Effector memory CD8-positive, alpha-beta T cell (primary cell): ENCODE measurements around the gene ACOXL.
A peak's percentile ranks its signal among the peaks of the same experiment; 100 is the strongest.

Source experiments
- ATAC-seq: fragments of 150-1000 bp; cut with Tn5 transposase; replicated peaks from 2 replicates; pipeline ENCODE4 v1.10.0; 2021; ENCODE audit warnings: mild to moderate bottlenecking, moderate library complexity
- DNase-seq, 3 experiments: peaks; one replicate each; pipeline ENCODE4 v3.0.0; 2021
- H3K27ac Mint-ChIP-seq, 2 donors: one replicate each; pipeline ENCODE4 v1.8.0; 2022; ENCODE audit warnings: mild to moderate bottlenecking in 2 of 2, mixed read lengths in 2 of 2, moderate library complexity in 2 of 2
- H3K27me3 Mint-ChIP-seq, 2 donors: one replicate each; pipeline ENCODE4 v1.8.0; 2022; ENCODE audit warnings: mixed read lengths in 2 of 2
- H3K36me3 Mint-ChIP-seq: one replicate; pipeline ENCODE4 v1.8.0; 2022; ENCODE audit warnings: mild to moderate bottlenecking, moderate library complexity, mixed read lengths; ENCODE audit not compliant: insufficient read depth
- H3K4me1 Mint-ChIP-seq, 2 donors: one replicate each; pipeline ENCODE4 v1.8.0; 2022; ENCODE audit warnings: low read depth in 2 of 2, mixed read lengths in 2 of 2
- H3K4me3 Mint-ChIP-seq, 2 donors: one replicate each; pipeline ENCODE4 v1.8.0; 2022; ENCODE audit warnings: mild to moderate bottlenecking in 2 of 2, mixed read lengths in 2 of 2, moderate library complexity in 2 of 2
- H3K9me3 Mint-ChIP-seq, 2 donors: one replicate each; pipeline ENCODE4 v1.8.0; 2022; ENCODE audit warnings: mixed read lengths in 2 of 2

ACOXL gene

GRCh38 chr2:110751642-110752041 lies 19.3 kb downstream of the ACOXL start:
- Mint-ChIP-seq H3K4me1 (peaks cover 14% of the 10 kb centered on the region in 2 donors), H3K27me3 (no peaks in the 10 kb centered on the region), H3K4me3 (no peak overlapping the region), H3K27ac (peak overlapping the region in 1 of 2 donors; percentile 55), H3K9me3 (no peaks in the 10 kb centered on the region), H3K36me3 (no peaks in the 10 kb centered on the region)
- no peak for ATAC-seq
- no peak for DNase-seq

- DNase-seq (no peak), ATAC-seq (no peak)
- Mint-ChIP-seq H3K4me1 (peaks cover 9 to 11% of the 10 kb centered on the region in 2 donors), H3K36me3 (no peaks in the 10 kb centered on the region), H3K27me3 (peaks cover 6 to 7% of the 10 kb centered on the region in 2 donors), H3K4me3 (no peak overlapping the region), H3K9me3 (no peaks in the 10 kb centered on the region), H3K27ac (peak overlapping the region in 1 of 2 donors; percentile 52)
Measured at GRCh38 chr2:110752871-110753270, 20.5 kb downstream of the ACOXL start.

GRCh38 chr2:110755491-110756078 lies 23.2 kb downstream of the ACOXL start:
- Mint-ChIP-seq H3K27ac (no peak overlapping the region), H3K4me1 (no peaks in the 10 kb centered on the region), H3K4me3 (no peak overlapping the region), H3K27me3 (peaks cover 27% of the 10 kb centered on the region in 2 donors), H3K36me3 (no peaks in the 10 kb centered on the region), H3K9me3 (no peaks in the 10 kb centered on the region)
- DNase-seq (no peak), ATAC-seq (no peak)

- no peak for DNase-seq
- H3K4me1 Mint-ChIP-seq: no peaks in the 10 kb centered on the region
- H3K9me3 Mint-ChIP-seq: no peaks in the 10 kb centered on the region
- no peak overlapping the region for H3K27ac Mint-ChIP-seq
- H3K36me3 Mint-ChIP-seq: no peaks in the 10 kb centered on the region
- no peak for ATAC-seq
- H3K4me3 Mint-ChIP-seq: no peak overlapping the region
- H3K27me3 Mint-ChIP-seq: peaks cover 42 to 43% of the 10 kb centered on the region in 2 donors
Measured at GRCh38 chr2:110759411-110759810, 27.0 kb downstream of the ACOXL start.

GRCh38 chr2:110764931-110765330 lies 32.6 kb downstream of the ACOXL start:
- no peaks in the 10 kb centered on the region for H3K36me3 Mint-ChIP-seq
- peaks cover 39 to 44% of the 10 kb centered on the region in 2 donors for H3K27me3 Mint-ChIP-seq

GRCh38 chr2:110766291-110766690 lies 33.9 kb downstream of the ACOXL start:
- no peaks in the 10 kb centered on the region for H3K36me3 Mint-ChIP-seq

More at GRCh38 chr2:110764931-110765330, 32.6 kb downstream of the ACOXL start:
- no peak for DNase-seq
- H3K9me3 Mint-ChIP-seq: no peaks in the 10 kb centered on the region
- no peak overlapping the region for H3K27ac Mint-ChIP-seq
- H3K4me3 Mint-ChIP-seq: no peak overlapping the region
- no peak for ATAC-seq
- no peaks in the 10 kb centered on the region for H3K4me1 Mint-ChIP-seq

GRCh38 chr2:110768591-110768990 lies 36.2 kb downstream of the ACOXL start:
- H3K27ac Mint-ChIP-seq: no peak overlapping the region
- H3K4me3 Mint-ChIP-seq: no peak overlapping the region
- ATAC-seq: no peak
- DNase-seq: no peak
- H3K9me3 Mint-ChIP-seq: no peaks in the 10 kb centered on the region
- H3K4me1 Mint-ChIP-seq: no peaks in the 10 kb centered on the region
- peaks cover 29 to 58% of the 10 kb centered on the region in 2 donors for H3K27me3 Mint-ChIP-seq
- H3K36me3 Mint-ChIP-seq: no peaks in the 10 kb centered on the region

More at GRCh38 chr2:110766291-110766690, 33.9 kb downstream of the ACOXL start:
- Mint-ChIP-seq H3K27me3 (peaks cover 37 to 58% of the 10 kb centered on the region in 2 donors), H3K4me3 (no peak overlapping the region), H3K27ac (no peak overlapping the region), H3K9me3 (no peaks in the 10 kb centered on the region), H3K4me1 (no peaks in the 10 kb centered on the region)
- no peak for ATAC-seq
- no peak for DNase-seq

GRCh38 chr2:110770404-110770958 lies 38.1 kb downstream of the ACOXL start:
- no peak overlapping the region for H3K27ac Mint-ChIP-seq
- H3K9me3 Mint-ChIP-seq: no peaks in the 10 kb centered on the region
- peaks cover 41 to 57% of the 10 kb centered on the region in 2 donors for H3K27me3 Mint-ChIP-seq
- no peaks in the 10 kb centered on the region for H3K36me3 Mint-ChIP-seq
- no peak for ATAC-seq
- no peaks in the 10 kb centered on the region for H3K4me1 Mint-ChIP-seq
- H3K4me3 Mint-ChIP-seq: no peak overlapping the region
- no peak for DNase-seq

- no peak for ATAC-seq
- no peak for DNase-seq
- H3K4me3 Mint-ChIP-seq: no peak overlapping the region
- no peaks in the 10 kb centered on the region for H3K4me1 Mint-ChIP-seq
- H3K27ac Mint-ChIP-seq: no peak overlapping the region
- peaks cover 46 to 61% of the 10 kb centered on the region in 2 donors for H3K27me3 Mint-ChIP-seq
- H3K36me3 Mint-ChIP-seq: no peaks in the 10 kb centered on the region
- no peaks in the 10 kb centered on the region for H3K9me3 Mint-ChIP-seq
Measured at GRCh38 chr2:110770959-110771431, 38.6 kb downstream of the ACOXL start.

- H3K27me3 Mint-ChIP-seq: peaks cover 53 to 57% of the 10 kb centered on the region in 2 donors
- no peak overlapping the region for H3K27ac Mint-ChIP-seq
- no peaks in the 10 kb centered on the region for H3K9me3 Mint-ChIP-seq
- H3K36me3 Mint-ChIP-seq: no peaks in the 10 kb centered on the region
- H3K4me1 Mint-ChIP-seq: no peaks in the 10 kb centered on the region
- no peak for ATAC-seq
- DNase-seq: no peak
- H3K4me3 Mint-ChIP-seq: no peak overlapping the region
Measured at GRCh38 chr2:110771547-110772382, 39.4 kb downstream of the ACOXL start.

GRCh38 chr2:110772383-110772755 lies 40.0 kb downstream of the ACOXL start:
- Mint-ChIP-seq H3K27ac (no peak overlapping the region), H3K27me3 (peaks cover 54 to 57% of the 10 kb centered on the region in 2 donors), H3K9me3 (no peaks in the 10 kb centered on the region), H3K36me3 (no peaks in the 10 kb centered on the region), H3K4me1 (no peaks in the 10 kb centered on the region), H3K4me3 (no peak overlapping the region)
- ATAC-seq (no peak), DNase-seq (no peak)

- no peak for ATAC-seq
- Mint-ChIP-seq H3K4me3 (no peak overlapping the region), H3K9me3 (no peaks in the 10 kb centered on the region), H3K27ac (no peak overlapping the region), H3K36me3 (no peaks in the 10 kb centered on the region), H3K4me1 (no peaks in the 10 kb centered on the region), H3K27me3 (peaks cover 54 to 59% of the 10 kb centered on the region in 2 donors)
- no peak for DNase-seq
Measured at GRCh38 chr2:110773401-110773921, 41.1 kb downstream of the ACOXL start.

GRCh38 chr2:110774701-110775100 lies 42.3 kb downstream of the ACOXL start:
- H3K9me3 Mint-ChIP-seq: no peaks in the 10 kb centered on the region
- no peak overlapping the region for H3K27ac Mint-ChIP-seq
- H3K36me3 Mint-ChIP-seq: no peaks in the 10 kb centered on the region
- H3K27me3 Mint-ChIP-seq: peaks cover 55 to 62% of the 10 kb centered on the region in 2 donors
- H3K4me3 Mint-ChIP-seq: no peak overlapping the region
- no peaks in the 10 kb centered on the region for H3K4me1 Mint-ChIP-seq
- ATAC-seq: no peak
- no peak for DNase-seq
